A549 (cell line): ENCODE measurements around the gene ADAMTS13. TPM values are rescaled to one million over a fixed set of nuclear protein-coding genes. Genes with fewer than 3 reads are reported as not detected.

Source experiments
- ATAC-seq, 2 experiments: fragments of 200-7000 bp in 1 of 2; fragments of >200 bp in 1 of 2; cut with Nextera tagmentation in 1 of 2; cut with Tn5 transposase in 1 of 2; 3 replicates each; pipeline versions ENCODE4 v1.8.0 to v1.9.1; 2018 to 2020; ENCODE audit warnings: mild to moderate bottlenecking in 1 of 2, moderate library complexity in 1 of 2
- CTCF ChIA-PET: fragments of 300-600 bp; sonication (Branson Sonifier 250); formaldehyde crosslinking; extraction: SDS; loops from one replicate; lab custom pipeline; 2021; ENCODE audit warnings: antibody characterized with exemption, inconsistent platforms; lab: Yijun Ruan, JAX
- POLR2A ChIA-PET: fragments of 350-600 bp; formaldehyde crosslinking; extraction: SDS; loops from one replicate; lab custom pipeline; 2021; ENCODE audit warnings: antibody characterized with exemption, inconsistent platforms; lab: Yijun Ruan, JAX
- DNase-seq, 2 experiments: peaks; one replicate each; pipeline versions ENCODE4 v3.0.0 to v3.0.0-alpha.2; 2011 to 2016; ENCODE audit warnings: low read depth in 1 of 2, low spot score in 1 of 2
- FAIRE-seq: peaks from 2 replicates; lab custom pipeline; 2011; peaks lifted over from hg19 to GRCh38; lab: Jason Lieb, UNC
- H3K27ac ChIP-seq, 2 experiments: fragments of >200 bp; sonication (Bioruptor Twin); formaldehyde crosslinking; 3 replicates each; pipeline ENCODE4 v1.5.1; 2016 to 2017
- H3K4me1 ChIP-seq: fragments of >200 bp; sonication (Bioruptor Twin); formaldehyde crosslinking; 3 replicates; pipeline ENCODE4 v1.6.1; 2016
- H3K4me2 ChIP-seq: fragments of >200 bp; sonication (Bioruptor Twin); formaldehyde crosslinking; 3 replicates; pipeline ENCODE4 v1.6.1; 2016
- H3K4me3 ChIP-seq: fragments of >200 bp; sonication (Bioruptor Twin); formaldehyde crosslinking; 3 replicates; pipeline ENCODE4 v1.5.1; 2016
- H3K9me3 ChIP-seq: fragments of >200 bp; sonication (Bioruptor Twin); formaldehyde crosslinking; 3 replicates; pipeline ENCODE4 v1.6.1; 2016
- BHLHE40 ChIP-seq: IDR thresholded peaks from 2 replicates; pipeline ENCODE4 v1.6.1; 2012; ENCODE audit warnings: low read depth, low read length, inconsistent platforms
- EP300 ChIP-seq, 2 experiments: fragments of >200 bp; sonication (Bioruptor Twin); formaldehyde crosslinking; IDR thresholded peaks; 2 replicates in 1 of 2; 3 replicates in 1 of 2; pipeline ENCODE4 v1.6.1; 2016 to 2017
- ESRRA ChIP-seq: fragments of 150-350 bp; IDR thresholded peaks from 2 replicates; pipeline ENCODE4 v1.6.1; 2014; ENCODE audit warnings: mild to moderate bottlenecking, low read length, borderline replicate concordance
- FOSL2 ChIP-seq, 2 experiments: fragments of 450-650 bp in 1 of 2; fragments of >200 bp in 1 of 2; sonication (Bioruptor Twin) in 1 of 2; formaldehyde crosslinking; IDR thresholded peaks; 2 replicates each; pipeline versions ENCODE4 v1.5.0 to v1.6.1; 2016 to 2020; ENCODE audit warnings: mild to moderate bottlenecking in 1 of 2, moderate library complexity in 1 of 2
- HDAC2 ChIP-seq: fragments of 200-600 bp; sonication (generic); IDR thresholded peaks from 2 replicates; pipeline ENCODE4 v1.6.1; 2016
- HOXA7 ChIP-seq: fragments of 250-450 bp; sonication (Bioruptor Pico); IDR thresholded peaks from 2 replicates; pipeline ENCODE4 v1.5.0; 2020; ENCODE audit warnings: mild to moderate bottlenecking, moderate library complexity
- HOXB13 ChIP-seq: fragments of 250-450 bp; sonication (Bioruptor Pico); IDR thresholded peaks from 2 replicates; pipeline ENCODE4 v1.5.0; 2020; ENCODE audit warnings: low read depth, mild to moderate bottlenecking, moderate library complexity
- JUNB ChIP-seq: fragments of >200 bp; sonication (Bioruptor Twin); formaldehyde crosslinking; IDR thresholded peaks from 2 replicates; pipeline ENCODE4 v1.6.1; 2016
- KDM5A ChIP-seq: fragments of 200-600 bp; sonication (generic); IDR thresholded peaks from 2 replicates; pipeline ENCODE4 v1.6.1; 2016; ENCODE audit warnings: antibody characterized with exemption, mild to moderate bottlenecking
- MAFK ChIP-seq: fragments of 450-650 bp; IDR thresholded peaks from 2 replicates; pipeline ENCODE4 v1.6.1; 2014; ENCODE audit not compliant: partially characterized antibody
- NPAS2 ChIP-seq: fragments of 250-450 bp; sonication (Bioruptor Pico); IDR thresholded peaks from 2 replicates; pipeline ENCODE4 v1.8.0; 2022; ENCODE audit warnings: mild to moderate bottlenecking, moderate library complexity, borderline replicate concordance
- POLR2A ChIP-seq: IDR thresholded peaks from 2 replicates; pipeline ENCODE4 v1.6.1; 2012; ENCODE audit warnings: mild to moderate bottlenecking, low read length
- RARB ChIP-seq: fragments of 250-450 bp; sonication (Bioruptor Pico); IDR thresholded peaks from 2 replicates; pipeline ENCODE4 v1.8.0; 2021; ENCODE audit warnings: mild to moderate bottlenecking, moderate library complexity
- RNF2 ChIP-seq: fragments of 200-600 bp; sonication (generic); IDR thresholded peaks from 2 replicates; pipeline ENCODE4 v1.6.1; 2016; ENCODE audit warnings: low read depth, mild to moderate bottlenecking, antibody characterized with exemption, moderate library complexity, borderline replicate concordance
- SREBF2 ChIP-seq: fragments of 450-650 bp; IDR thresholded peaks from 2 replicates; pipeline ENCODE4 v1.6.1; 2014; ENCODE audit warnings: mild to moderate bottlenecking, moderate library complexity
- TFCP2L1 ChIP-seq: fragments of 250-450 bp; sonication (Bioruptor Pico); IDR thresholded peaks from 2 replicates; pipeline ENCODE4 v1.5.0; 2021; ENCODE audit warnings: mild to moderate bottlenecking
- TP53 ChIP-seq: fragments of 250-450 bp; sonication (Bioruptor Pico); IDR thresholded peaks from 2 replicates; pipeline ENCODE4 v1.5.0; 2021; ENCODE audit warnings: mild to moderate bottlenecking, moderate library complexity
- USF2 ChIP-seq: fragments of 450-650 bp; IDR thresholded peaks from 2 replicates; pipeline ENCODE4 v1.6.1; 2014; ENCODE audit warnings: antibody characterized with exemption
- WGBS: methylation state at CpG from one replicate; pipeline ENCODE4 v1.1.6; 2017; ENCODE audit errors: missing lambda C conversion rate; 5-methylcytosine and 5-hydroxymethylcytosine counted together
- polyA plus RNA-seq, 4 experiments: library from polyadenylated mRNA; depleted of rRNA in 3 of 4; stranded (reverse); fragments of >200 nt; fragmentation: RNase III in 1 of 4; extraction: RNeasy Plus Mini Kit Qiagen cat#74134 plus additional on column Dnase treatment in 1 of 4; gene quantifications; 2 replicates in 3 of 4; 3 replicates in 1 of 4; pipeline ENCODE4 v1.2.3, GENCODE V29; 2011 to 2017
- TF ChIP-seq, protein P1 (sequence below): fragments of 250-450 bp; sonication (Bioruptor Pico); IDR thresholded peaks from 2 replicates; pipeline ENCODE4 v1.5.0; 2021; ENCODE audit warnings: mild to moderate bottlenecking, moderate library complexity, borderline replicate concordance
- TF ChIP-seq, protein P2 (sequence below): fragments of >200 bp; sonication (Bioruptor Twin); formaldehyde crosslinking; IDR thresholded peaks from 3 replicates; pipeline ENCODE4 v1.6.1; 2016
- TF ChIP-seq, protein P3 (sequence below): fragments of 250-450 bp; sonication (Bioruptor Pico); IDR thresholded peaks from 2 replicates; pipeline ENCODE4 v1.5.0; 2020; ENCODE audit warnings: low read depth, mild to moderate bottlenecking, moderate library complexity
- TF ChIP-seq, protein P4 (sequence below): fragments of >200 bp; sonication (Bioruptor Twin); formaldehyde crosslinking; IDR thresholded peaks from 2 replicates; pipeline ENCODE4 v1.6.1; 2016
- TF ChIP-seq, protein P5 (sequence below): fragments of 150-350 bp; IDR thresholded peaks from 2 replicates; pipeline ENCODE4 v1.6.1; 2014; ENCODE audit warnings: low read depth, mild to moderate bottlenecking, low read length

Gene ADAMTS13
- polyA plus RNA-seq, 2 of the 4 experiments (the other 2 are of a cell fraction), result 0.80 to 0.98 TPM

GRCh38 chr9:133485531-133486260, 63.5 kb downstream of the ADAMTS13 start:
- ChIA-PET POLR2A (interaction anchor here (0.9 to 1.0 kb wide), 2 partner anchors 26 to 125 kb away, joined by 3 read pairs; partner anchors contain the start of gene CACFD1), CTCF (interaction anchor here (0.5 to 7.6 kb wide), 34 partner anchors 8 to 1948 kb away, joined by 3 to 76 read pairs (median 4); partner anchors contain the start of gene CACFD1)
- Histone ChIP-seq H3K9me3 (no peaks in the 10 kb centered on the region), H3K4me3 (no peak overlapping the region), H3K4me2 (peak overlapping the region; percentile 33; the same call in 1 of the 3 replicates), H3K27ac (0 out of 6 replicates have a peak overlapping the region, but pooled peaks of 1 of the 2 experiments have one; percentile 38), H3K4me1 (0 out of 3 replicates have a peak, but pooled peaks cover 3% of the 10 kb centered on the region)
- ATAC-seq (peak; percentile 53 to 73; a peak in 4 of 6 replicates), DNase-seq (peak in 1 of 2 experiments; percentile 37), FAIRE-seq (no peak)
- TF ChIP-seq HOXB13 (CRISPR knock-in tag), result no peak
- TF ChIP-seq RARB (CRISPR knock-in tag), result no peak
- TF ChIP-seq JUNB, result no peak
- TF ChIP-seq POLR2A, result no peak
- TF ChIP-seq, protein P1, sequence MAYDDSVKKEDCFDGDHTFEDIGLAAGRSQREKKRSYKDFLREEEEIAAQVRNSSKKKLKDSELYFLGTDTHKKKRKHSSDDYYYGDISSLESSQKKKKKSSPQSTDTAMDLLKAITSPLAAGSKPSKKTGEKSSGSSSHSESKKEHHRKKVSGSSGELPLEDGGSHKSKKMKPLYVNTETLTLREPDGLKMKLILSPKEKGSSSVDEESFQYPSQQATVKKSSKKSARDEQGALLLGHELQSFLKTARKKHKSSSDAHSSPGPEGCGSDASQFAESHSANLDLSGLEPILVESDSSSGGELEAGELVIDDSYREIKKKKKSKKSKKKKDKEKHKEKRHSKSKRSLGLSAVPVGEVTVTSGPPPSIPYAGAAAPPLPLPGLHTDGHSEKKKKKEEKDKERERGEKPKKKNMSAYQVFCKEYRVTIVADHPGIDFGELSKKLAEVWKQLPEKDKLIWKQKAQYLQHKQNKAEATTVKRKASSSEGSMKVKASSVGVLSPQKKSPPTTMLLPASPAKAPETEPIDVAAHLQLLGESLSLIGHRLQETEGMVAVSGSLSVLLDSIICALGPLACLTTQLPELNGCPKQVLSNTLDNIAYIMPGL (CRISPR knock-in tag), result no peak
- TF ChIP-seq, protein P2, sequence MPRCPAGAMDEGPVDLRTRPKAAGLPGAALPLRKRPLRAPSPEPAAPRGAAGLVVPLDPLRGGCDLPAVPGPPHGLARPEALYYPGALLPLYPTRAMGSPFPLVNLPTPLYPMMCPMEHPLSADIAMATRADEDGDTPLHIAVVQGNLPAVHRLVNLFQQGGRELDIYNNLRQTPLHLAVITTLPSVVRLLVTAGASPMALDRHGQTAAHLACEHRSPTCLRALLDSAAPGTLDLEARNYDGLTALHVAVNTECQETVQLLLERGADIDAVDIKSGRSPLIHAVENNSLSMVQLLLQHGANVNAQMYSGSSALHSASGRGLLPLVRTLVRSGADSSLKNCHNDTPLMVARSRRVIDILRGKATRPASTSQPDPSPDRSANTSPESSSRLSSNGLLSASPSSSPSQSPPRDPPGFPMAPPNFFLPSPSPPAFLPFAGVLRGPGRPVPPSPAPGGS, result no peak
- no peak for TF ChIP-seq FOSL2 (IDR thresholded peaks at IDR 0.05)
- no peak for TF ChIP-seq FOSL2 (CRISPR knock-in tag; IDR thresholded peaks at IDR 0.05)
- no peak for TF ChIP-seq ESRRA
- 54% methylated on average over 25 of the region's 25 CpGs for WGBS

GRCh38 chr9:133487331-133487725, 65.2 kb downstream of the ADAMTS13 start:
- no peak overlapping the region for H3K4me2 ChIP-seq
- ChIA-PET POLR2A (no interaction called here), CTCF (interaction anchor here (0.6 to 7.6 kb wide), 32 partner anchors 9 to 510 kb away, joined by 3 to 76 read pairs (median 5); partner anchors contain the start of genes ADAMTS13, CACFD1 and SLC2A6)
- no peaks in the 10 kb centered on the region for H3K9me3 ChIP-seq
- H3K4me1 ChIP-seq, result 0 out of 3 replicates have a peak, but pooled peaks cover 3% of the 10 kb centered on the region
- no peak for TF ChIP-seq TFCP2L1
- TF ChIP-seq NPAS2, result no peak
- no peak for TF ChIP-seq BHLHE40
- TF ChIP-seq USF2, result no peak
- no peak for TF ChIP-seq SREBF2
- TF ChIP-seq KDM5A, result no peak
- no peak for TF ChIP-seq EP300 (IDR thresholded peaks at IDR 0.05)
- TF ChIP-seq, protein P2, result no peak
- TF ChIP-seq, protein P3, sequence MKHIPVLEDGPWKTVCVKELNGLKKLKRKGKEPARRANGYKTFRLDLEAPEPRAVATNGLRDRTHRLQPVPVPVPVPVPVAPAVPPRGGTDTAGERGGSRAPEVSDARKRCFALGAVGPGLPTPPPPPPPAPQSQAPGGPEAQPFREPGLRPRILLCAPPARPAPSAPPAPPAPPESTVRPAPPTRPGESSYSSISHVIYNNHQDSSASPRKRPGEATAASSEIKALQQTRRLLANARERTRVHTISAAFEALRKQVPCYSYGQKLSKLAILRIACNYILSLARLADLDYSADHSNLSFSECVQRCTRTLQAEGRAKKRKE (CRISPR knock-in tag), result no peak
- no peak for TF ChIP-seq MAFK
- TF ChIP-seq HDAC2, result no peak
- TF ChIP-seq, protein P4, sequence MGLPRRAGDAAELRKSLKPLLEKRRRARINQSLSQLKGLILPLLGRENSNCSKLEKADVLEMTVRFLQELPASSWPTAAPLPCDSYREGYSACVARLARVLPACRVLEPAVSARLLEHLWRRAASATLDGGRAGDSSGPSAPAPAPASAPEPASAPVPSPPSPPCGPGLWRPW, result no peak
- TF ChIP-seq, protein P5, sequence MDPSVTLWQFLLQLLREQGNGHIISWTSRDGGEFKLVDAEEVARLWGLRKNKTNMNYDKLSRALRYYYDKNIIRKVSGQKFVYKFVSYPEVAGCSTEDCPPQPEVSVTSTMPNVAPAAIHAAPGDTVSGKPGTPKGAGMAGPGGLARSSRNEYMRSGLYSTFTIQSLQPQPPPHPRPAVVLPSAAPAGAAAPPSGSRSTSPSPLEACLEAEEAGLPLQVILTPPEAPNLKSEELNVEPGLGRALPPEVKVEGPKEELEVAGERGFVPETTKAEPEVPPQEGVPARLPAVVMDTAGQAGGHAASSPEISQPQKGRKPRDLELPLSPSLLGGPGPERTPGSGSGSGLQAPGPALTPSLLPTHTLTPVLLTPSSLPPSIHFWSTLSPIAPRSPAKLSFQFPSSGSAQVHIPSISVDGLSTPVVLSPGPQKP, result no peak
- no peak for TF ChIP-seq POLR2A
- no peak for TF ChIP-seq JUNB
- no peak for TF ChIP-seq HOXB13 (CRISPR knock-in tag)
- no peak for TF ChIP-seq HOXA7 (CRISPR knock-in tag)
- no peak for TF ChIP-seq TP53 (CRISPR knock-in tag)
- no peak for TF ChIP-seq RNF2
- ATAC-seq (no peak), FAIRE-seq (no peak), DNase-seq (no peak)
- WGBS, result 77% methylated on average over 7 of the region's 8 CpGs
- H3K27ac ChIP-seq, result no peak overlapping the region
- H3K4me3 ChIP-seq, result no peak overlapping the region
